Hepatocyte (in vitro differentiated cells): ENCODE results near the gene TMEM135. TPM values are rescaled to one million over a fixed set of nuclear protein-coding genes. Genes with fewer than 3 reads are reported as not detected.

ENCODE experiments used
- DNase-seq: peaks from one replicate; pipeline ENCODE4 v3.0.0-alpha.2; 2016; ENCODE audit warnings: low spot score
- H2AFZ ChIP-seq: fragments of 200-600 bp; sonication (generic); 2 replicates; pipeline ENCODE4 v1.6.0; 2016; ENCODE audit warnings: antibody characterized with exemption, mild to moderate bottlenecking
- H3K27ac ChIP-seq: fragments of 200-600 bp; sonication (generic); 2 replicates; pipeline ENCODE4 v1.5.1; 2016; ENCODE audit warnings: mild to moderate bottlenecking
- H3K27me3 ChIP-seq: fragments of 200-600 bp; sonication (generic); 2 replicates; pipeline ENCODE4 v1.6.1; 2016
- H3K36me3 ChIP-seq: fragments of 200-600 bp; sonication (generic); replicated peaks from 2 replicates; pipeline ENCODE4 v1.5.1; 2016; ENCODE audit warnings: low read depth; ENCODE audit not compliant: insufficient read depth
- H3K4me1 ChIP-seq: fragments of 200-600 bp; sonication (generic); 2 replicates; pipeline ENCODE4 v1.5.1; 2016; ENCODE audit warnings: mild to moderate bottlenecking, moderate library complexity; ENCODE audit not compliant: insufficient read depth
- H3K4me2 ChIP-seq: fragments of 200-600 bp; sonication (generic); 2 replicates; pipeline ENCODE4 v1.6.0; 2016
- H3K4me3 ChIP-seq: fragments of 200-600 bp; sonication (generic); 2 replicates; pipeline ENCODE4 v1.5.1; 2016; ENCODE audit warnings: mild to moderate bottlenecking
- H3K79me2 ChIP-seq: fragments of 200-600 bp; sonication (generic); 2 replicates; pipeline ENCODE4 v1.6.0; 2017; ENCODE audit warnings: mild to moderate bottlenecking
- H3K9me2 ChIP-seq: fragments of 200-600 bp; sonication (generic); replicated peaks from 2 replicates; pipeline ENCODE4 v1.6.0; 2017; ENCODE audit warnings: mild to moderate bottlenecking; ENCODE audit not compliant: insufficient read depth
- H3K9me3 ChIP-seq: fragments of 200-600 bp; sonication (generic); 2 replicates; pipeline ENCODE4 v1.5.1; 2016; ENCODE audit warnings: low read depth, mild to moderate bottlenecking
- H4K20me1 ChIP-seq: fragments of 200-600 bp; sonication (generic); 2 replicates; pipeline ENCODE4 v1.6.0; 2016; ENCODE audit warnings: mild to moderate bottlenecking; ENCODE audit not compliant: insufficient read depth, poor library complexity, severe bottlenecking
- EZH2 ChIP-seq: fragments of 200-600 bp; sonication (generic); IDR thresholded peaks from 2 replicates; pipeline ENCODE4 v1.6.1; 2016; ENCODE audit warnings: antibody characterized with exemption, mild to moderate bottlenecking, borderline replicate concordance
- EZH2phosphoT487 ChIP-seq: fragments of 200-600 bp; sonication (generic); IDR thresholded peaks from one replicate; pipeline ENCODE4 v1.6.1; 2018; ENCODE audit warnings: antibody characterized with exemption, mild to moderate bottlenecking, low read depth, moderate library complexity; ENCODE audit not compliant: unreplicated experiment, severe bottlenecking
- WGBS: methylation state at CpG from one replicate; pipeline ENCODE4 v1.1.6; 2016; ENCODE audit warnings: low lambda C conversion rate; ENCODE audit errors: missing lambda C conversion rate; 5-methylcytosine and 5-hydroxymethylcytosine counted together
- polyA plus RNA-seq: library from polyadenylated mRNA; unstranded; fragments of >200 nt; fragmentation: Nextera tagmentation; extraction: Ambion mirVana; gene quantifications from 2 replicates; pipeline ENCODE4 v1.2.1, GENCODE V29; 2016
- total RNA-seq: library from RNA; depleted of rRNA; stranded (reverse); fragments of >200 nt; gene quantifications from 2 replicates; pipeline ENCODE4 v1.2.3, GENCODE V29; 2014
- TF ChIP-seq, protein P1 (sequence below): fragments of 200-600 bp; sonication (generic); IDR thresholded peaks from 2 replicates; pipeline ENCODE4 v1.5.1; 2016; ENCODE audit warnings: antibody characterized with exemption, mild to moderate bottlenecking; ENCODE audit not compliant: poor library complexity

Gene TMEM135
- total and polyA plus RNA-seq, 2 experiments from 2014 or later, result 26.7 to 52.0 TPM

DNA sequence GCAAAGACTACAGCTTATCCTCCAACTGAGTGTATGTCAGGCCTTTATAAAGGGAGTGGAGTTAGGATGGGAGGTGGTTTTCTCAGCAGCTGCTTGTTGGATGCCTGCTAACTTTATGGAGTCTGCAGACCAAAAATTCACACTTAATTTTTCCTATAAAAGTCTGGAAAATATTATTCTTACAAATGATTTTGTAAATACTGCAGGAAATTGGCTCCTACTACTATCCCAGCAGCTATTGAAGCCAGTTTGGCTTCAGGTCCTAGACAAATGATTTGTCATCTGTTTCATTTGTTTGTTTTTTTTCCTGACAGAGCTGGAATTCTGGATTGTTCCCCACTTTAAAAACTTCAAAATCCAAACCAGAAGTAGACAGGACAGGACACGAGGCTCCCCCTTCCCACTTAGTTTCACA lies 292.5 kb downstream of the TMEM135 start:
- Histone ChIP-seq H3K27me3 (no peaks in the 10 kb centered on the region), H3K79me2 (no peaks in the 10 kb centered on the region), H3K27ac (no peak overlapping the region), H3K4me3 (no peak overlapping the region), H4K20me1 (no peaks in the 10 kb centered on the region), H2AFZ (no peak overlapping the region), H3K4me2 (no peak overlapping the region), H3K9me2 (no peaks in the 10 kb centered on the region), H3K36me3 (no peaks in the 10 kb centered on the region), H3K4me1 (no peaks in the 10 kb centered on the region), H3K9me3 (no peaks in the 10 kb centered on the region)
- no peak for DNase-seq
- WGBS, result 79% methylated on average over 1 of the region's 1 CpG
- TF ChIP-seq, protein P1, sequence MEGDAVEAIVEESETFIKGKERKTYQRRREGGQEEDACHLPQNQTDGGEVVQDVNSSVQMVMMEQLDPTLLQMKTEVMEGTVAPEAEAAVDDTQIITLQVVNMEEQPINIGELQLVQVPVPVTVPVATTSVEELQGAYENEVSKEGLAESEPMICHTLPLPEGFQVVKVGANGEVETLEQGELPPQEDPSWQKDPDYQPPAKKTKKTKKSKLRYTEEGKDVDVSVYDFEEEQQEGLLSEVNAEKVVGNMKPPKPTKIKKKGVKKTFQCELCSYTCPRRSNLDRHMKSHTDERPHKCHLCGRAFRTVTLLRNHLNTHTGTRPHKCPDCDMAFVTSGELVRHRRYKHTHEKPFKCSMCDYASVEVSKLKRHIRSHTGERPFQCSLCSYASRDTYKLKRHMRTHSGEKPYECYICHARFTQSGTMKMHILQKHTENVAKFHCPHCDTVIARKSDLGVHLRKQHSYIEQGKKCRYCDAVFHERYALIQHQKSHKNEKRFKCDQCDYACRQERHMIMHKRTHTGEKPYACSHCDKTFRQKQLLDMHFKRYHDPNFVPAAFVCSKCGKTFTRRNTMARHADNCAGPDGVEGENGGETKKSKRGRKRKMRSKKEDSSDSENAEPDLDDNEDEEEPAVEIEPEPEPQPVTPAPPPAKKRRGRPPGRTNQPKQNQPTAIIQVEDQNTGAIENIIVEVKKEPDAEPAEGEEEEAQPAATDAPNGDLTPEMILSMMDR, result no peak
- no peak for TF ChIP-seq EZH2phosphoT487
- TF ChIP-seq EZH2, result no peak

- H3K27me3 ChIP-seq, result no peaks in the 10 kb centered on the region
- TF ChIP-seq, protein P1, result no peak
- no peak for TF ChIP-seq EZH2phosphoT487
- no peak for TF ChIP-seq EZH2
- H2AFZ ChIP-seq, result no peak overlapping the region
- no peak overlapping the region for H3K27ac ChIP-seq
- H3K4me2 ChIP-seq, result no peak overlapping the region
- no peaks in the 10 kb centered on the region for H3K36me3 ChIP-seq
- WGBS, result 94% methylated on average over 6 of the region's 6 CpGs
- no peak for DNase-seq
- H3K9me3 ChIP-seq, result no peaks in the 10 kb centered on the region
- H3K4me3 ChIP-seq, result no peak overlapping the region
- H3K4me1 ChIP-seq, result no peaks in the 10 kb centered on the region
- H4K20me1 ChIP-seq, result no peaks in the 10 kb centered on the region
- H3K79me2 ChIP-seq, result no peaks in the 10 kb centered on the region
- no peaks in the 10 kb centered on the region for H3K9me2 ChIP-seq
Observed at GRCh38 chr11:87331273-87331672, 293.5 kb downstream of the TMEM135 start.

DNA sequence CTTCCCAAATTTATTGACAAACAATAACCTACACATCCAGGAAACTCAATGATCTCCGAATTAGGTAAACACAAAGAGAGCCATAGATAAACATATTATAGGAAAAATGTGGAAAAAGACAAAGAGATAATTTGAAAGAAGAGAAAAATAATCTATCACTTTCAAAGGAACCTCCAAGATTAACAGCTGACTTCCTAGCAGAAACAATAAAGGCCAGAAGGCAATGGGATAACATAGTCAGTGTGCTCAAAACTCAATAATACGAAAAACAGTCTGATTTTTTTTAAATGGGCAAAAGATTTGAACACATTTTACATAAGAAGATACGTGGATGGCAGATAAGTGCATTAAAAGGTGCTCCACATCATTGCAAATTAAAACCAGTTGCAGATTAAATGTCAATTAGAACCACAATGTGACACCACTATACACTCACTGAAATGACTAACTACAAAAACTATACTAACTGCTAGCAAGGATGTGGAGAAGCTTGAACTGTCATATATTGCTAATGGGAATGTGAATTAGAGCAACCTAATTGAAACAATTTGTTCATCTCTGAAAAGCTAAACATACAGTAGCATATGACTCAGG lies 300.4 kb downstream of the TMEM135 start:
- no peak overlapping the region for H3K4me2 ChIP-seq
- H3K4me1 ChIP-seq, result no peaks in the 10 kb centered on the region
- no peak overlapping the region for H3K27ac ChIP-seq
- TF ChIP-seq EZH2 (no peak), EZH2phosphoT487 (no peak)
- TF ChIP-seq, protein P1, result no peak
- no peaks in the 10 kb centered on the region for H4K20me1 ChIP-seq
- no peaks in the 10 kb centered on the region for H3K36me3 ChIP-seq
- DNase-seq, result no peak
- H3K4me3 ChIP-seq, result no peak overlapping the region
- no peaks in the 10 kb centered on the region for H3K79me2 ChIP-seq
- no peaks in the 10 kb centered on the region for H3K9me2 ChIP-seq
- no peak overlapping the region for H2AFZ ChIP-seq
- H3K27me3 ChIP-seq, result no peaks in the 10 kb centered on the region
- H3K9me3 ChIP-seq, result no peaks in the 10 kb centered on the region
- WGBS, result 83% methylated on average over 3 of the region's 3 CpGs

DNA sequence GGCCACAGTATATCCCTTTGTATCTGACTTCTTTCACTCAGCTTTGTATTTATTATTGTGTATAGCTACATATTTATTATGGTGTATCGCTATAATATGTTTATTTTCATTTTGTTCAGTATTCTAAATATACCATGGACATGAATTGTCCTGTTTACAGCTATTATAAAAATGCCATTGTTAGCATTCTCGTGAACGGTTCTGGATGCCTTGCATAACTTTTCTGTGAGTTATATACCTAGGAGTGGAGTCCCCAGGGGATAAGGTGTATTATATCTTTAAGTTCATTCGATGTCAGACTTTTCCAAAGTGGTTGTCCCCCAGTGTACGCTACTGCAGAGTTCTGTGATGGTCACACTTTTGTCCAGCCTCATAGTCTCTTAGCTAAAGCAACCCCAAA lies 301.7 kb downstream of the TMEM135 start:
- Histone ChIP-seq H3K27me3 (no peaks in the 10 kb centered on the region), H3K4me3 (no peak overlapping the region), H4K20me1 (no peaks in the 10 kb centered on the region), H3K9me2 (no peaks in the 10 kb centered on the region), H3K79me2 (no peaks in the 10 kb centered on the region), H3K36me3 (no peaks in the 10 kb centered on the region), H3K4me2 (no peak overlapping the region), H3K27ac (no peak overlapping the region), H2AFZ (no peak overlapping the region), H3K9me3 (no peaks in the 10 kb centered on the region), H3K4me1 (no peaks in the 10 kb centered on the region)
- WGBS, result 90% methylated on average over 5 of the region's 5 CpGs
- TF ChIP-seq EZH2, result no peak
- no peak for TF ChIP-seq EZH2phosphoT487
- TF ChIP-seq, protein P1, result no peak
- DNase-seq, result no peak
